ENCODE results near the gene OR1M1. TPM values are rescaled to one million over a fixed set of nuclear protein-coding genes. Genes with fewer than 3 reads are reported as not detected.
"Not testable (repeated sequence)": the region's sequence is repeated elsewhere in the genome, so short reads cannot be mapped to it uniquely, and the experiment has no call there.

The OR1M1 gene
- total RNA-seq, 6 experiments from 2014 or later, result not detected

DNA sequence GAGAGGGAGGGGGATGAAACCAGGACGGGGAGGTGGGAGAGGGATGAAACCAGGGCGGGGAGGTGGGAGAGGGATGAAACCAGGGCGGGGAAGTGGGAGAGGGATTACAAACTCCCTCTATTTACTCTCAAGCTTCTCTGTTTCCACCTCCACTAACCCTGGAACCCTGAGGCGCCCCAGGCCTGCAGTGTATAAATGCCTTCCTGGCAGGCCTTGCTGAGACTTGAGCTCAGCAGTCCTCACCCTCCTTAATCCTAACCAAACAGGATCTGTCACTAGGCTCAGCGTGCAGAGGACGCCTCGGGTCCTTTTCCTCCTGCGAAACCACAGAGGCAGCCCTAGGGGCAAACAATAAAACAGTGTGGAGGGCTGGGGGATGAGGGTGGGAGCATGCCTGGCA, 32.1 kb upstream of the OR1M1 start:
- TF ChIP-seq, protein P1, sequence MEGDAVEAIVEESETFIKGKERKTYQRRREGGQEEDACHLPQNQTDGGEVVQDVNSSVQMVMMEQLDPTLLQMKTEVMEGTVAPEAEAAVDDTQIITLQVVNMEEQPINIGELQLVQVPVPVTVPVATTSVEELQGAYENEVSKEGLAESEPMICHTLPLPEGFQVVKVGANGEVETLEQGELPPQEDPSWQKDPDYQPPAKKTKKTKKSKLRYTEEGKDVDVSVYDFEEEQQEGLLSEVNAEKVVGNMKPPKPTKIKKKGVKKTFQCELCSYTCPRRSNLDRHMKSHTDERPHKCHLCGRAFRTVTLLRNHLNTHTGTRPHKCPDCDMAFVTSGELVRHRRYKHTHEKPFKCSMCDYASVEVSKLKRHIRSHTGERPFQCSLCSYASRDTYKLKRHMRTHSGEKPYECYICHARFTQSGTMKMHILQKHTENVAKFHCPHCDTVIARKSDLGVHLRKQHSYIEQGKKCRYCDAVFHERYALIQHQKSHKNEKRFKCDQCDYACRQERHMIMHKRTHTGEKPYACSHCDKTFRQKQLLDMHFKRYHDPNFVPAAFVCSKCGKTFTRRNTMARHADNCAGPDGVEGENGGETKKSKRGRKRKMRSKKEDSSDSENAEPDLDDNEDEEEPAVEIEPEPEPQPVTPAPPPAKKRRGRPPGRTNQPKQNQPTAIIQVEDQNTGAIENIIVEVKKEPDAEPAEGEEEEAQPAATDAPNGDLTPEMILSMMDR (IDR thresholded peaks at IDR 0.05), result no peak
- H3K27me3 Mint-ChIP-seq (ENCODE audit: insufficient read depth), result no peaks in the 10 kb centered on the region
- no peaks in the 10 kb centered on the region for H3K4me1 Mint-ChIP-seq (ENCODE audit: low read depth)
- DNase-seq, result no peak
- no peaks in the 10 kb centered on the region; the same call in 1 of the 2 replicates for H3K36me3 Mint-ChIP-seq (ENCODE audit: low read depth)
- no peak overlapping the region for H3K4me3 Mint-ChIP-seq
- H3K9me3 Mint-ChIP-seq, result peaks cover 31% of the 10 kb centered on the region
- no peak overlapping the region for H3K27ac Mint-ChIP-seq

DNA sequence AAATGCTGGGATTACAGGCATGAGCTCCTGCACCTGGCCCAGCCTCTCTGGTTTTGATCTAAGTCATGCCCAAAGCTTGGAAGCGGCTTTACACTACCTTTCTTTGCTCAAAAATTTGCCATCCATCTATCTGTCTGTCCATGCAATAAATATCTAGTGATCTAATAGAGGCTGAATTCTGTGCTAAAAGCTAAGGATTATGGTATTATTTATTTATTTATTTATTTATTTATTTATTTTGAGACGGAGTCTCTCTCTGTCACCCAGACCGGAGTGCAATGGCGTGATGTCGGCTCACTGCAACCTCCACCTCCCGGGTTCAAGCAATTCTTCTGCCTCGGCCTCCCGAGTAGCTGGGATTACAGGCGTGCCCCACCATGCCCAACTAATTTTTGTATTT, 30.7 kb upstream of the OR1M1 start:
- not testable (repeated sequence) for H3K27ac Mint-ChIP-seq; H3K27me3 Mint-ChIP-seq (ENCODE audit: insufficient read depth); H3K4me3 Mint-ChIP-seq; DNase-seq; H3K36me3 Mint-ChIP-seq (ENCODE audit: low read depth); H3K4me1 Mint-ChIP-seq (ENCODE audit: low read depth)
- peaks cover 24% of the 10 kb centered on the region for H3K9me3 Mint-ChIP-seq

DNA sequence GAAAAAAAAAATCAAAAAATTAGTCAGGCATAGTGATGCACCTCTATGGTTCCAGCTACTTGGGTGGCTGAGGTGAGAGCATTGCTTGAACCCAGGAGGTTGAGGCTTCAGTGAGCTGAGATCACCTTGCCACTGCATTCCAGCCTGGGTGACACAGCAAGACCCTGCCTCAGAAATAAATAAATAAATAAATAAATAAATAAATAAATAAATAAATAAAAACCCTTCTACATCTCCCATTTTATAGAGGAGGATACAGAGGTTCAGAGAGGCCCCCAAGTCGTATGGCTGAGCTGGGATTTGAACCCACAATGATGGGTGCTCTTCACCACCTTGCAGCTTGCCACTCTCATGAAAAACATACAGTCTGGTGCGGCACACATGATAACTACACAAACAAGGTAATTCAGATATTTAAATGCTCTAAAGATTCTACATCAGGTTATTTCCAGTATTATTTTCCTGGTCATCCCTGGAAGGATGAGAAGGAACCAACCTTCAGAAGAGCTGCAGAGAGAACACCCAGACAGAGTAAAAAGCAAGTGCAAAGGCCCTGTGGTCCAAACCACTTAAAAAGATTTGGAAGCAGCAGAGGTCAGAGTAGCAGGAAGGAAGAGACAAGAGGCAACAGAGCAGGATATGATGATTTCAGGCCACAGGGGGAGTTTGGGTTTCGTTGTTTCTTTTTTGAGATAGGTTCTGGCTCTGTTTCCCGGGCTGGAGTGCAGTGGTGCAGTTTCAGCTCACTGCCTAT, 29.2 kb upstream of the OR1M1 start:
- TF ChIP-seq, protein P1 (IDR thresholded peaks at IDR 0.05), result no peak
- no peaks in the 10 kb centered on the region for H3K27me3 Mint-ChIP-seq (ENCODE audit: insufficient read depth)
- H3K36me3 Mint-ChIP-seq (ENCODE audit: low read depth), result no peaks in the 10 kb centered on the region; the same call in 1 of the 2 replicates
- no peak for DNase-seq
- H3K4me3 Mint-ChIP-seq, result no peak overlapping the region
- no peaks in the 10 kb centered on the region for H3K4me1 Mint-ChIP-seq (ENCODE audit: low read depth)
- H3K27ac Mint-ChIP-seq, result no peak overlapping the region
- peaks cover 27% of the 10 kb centered on the region for H3K9me3 Mint-ChIP-seq

DNA sequence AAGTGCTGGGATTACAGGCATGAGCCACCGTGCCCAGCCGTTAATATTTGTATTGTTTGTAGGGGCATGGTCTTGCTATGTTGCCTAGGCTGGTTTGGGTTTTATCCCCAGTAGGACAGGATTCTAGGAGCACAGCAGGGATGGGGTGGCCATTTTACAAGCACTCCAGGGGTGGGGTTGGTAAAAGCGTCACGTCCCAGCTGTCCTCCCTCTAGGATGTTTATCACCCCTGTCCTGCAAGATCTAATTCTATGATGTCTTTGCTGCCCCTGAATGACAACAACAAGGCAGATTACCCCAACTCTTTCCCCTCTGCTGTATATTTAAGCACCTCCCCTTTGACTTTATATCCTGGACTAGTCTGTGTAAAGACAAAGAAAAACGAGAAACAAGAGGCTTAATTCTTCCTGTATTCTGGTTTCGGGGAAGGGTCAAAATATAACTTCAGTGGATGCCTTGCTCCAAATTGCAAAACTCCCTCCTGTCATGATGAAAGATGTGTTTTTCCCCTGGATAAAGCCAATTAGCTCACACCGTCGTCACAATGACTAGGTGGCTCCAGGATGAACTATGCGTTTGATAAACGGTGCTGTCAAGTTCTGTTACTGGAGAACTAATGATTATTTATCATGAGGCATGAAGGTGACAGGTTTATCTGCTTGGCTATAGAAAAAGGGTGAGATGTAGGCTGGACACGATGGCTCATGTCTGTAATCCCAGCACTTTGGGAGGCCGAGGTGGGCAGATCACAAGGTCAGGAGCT, 27.8 kb upstream of the OR1M1 start:
- H3K27ac Mint-ChIP-seq, result no peak overlapping the region
- peaks cover 20% of the 10 kb centered on the region for H3K9me3 Mint-ChIP-seq
- no peaks in the 10 kb centered on the region for H3K27me3 Mint-ChIP-seq (ENCODE audit: insufficient read depth)
- no peaks in the 10 kb centered on the region for H3K4me1 Mint-ChIP-seq (ENCODE audit: low read depth)
- H3K36me3 Mint-ChIP-seq (ENCODE audit: low read depth), result no peaks in the 10 kb centered on the region; the same call in 1 of the 2 replicates
- DNase-seq, result no peak
- TF ChIP-seq, protein P1 (IDR thresholded peaks at IDR 0.05), result no peak
- no peak overlapping the region for H3K4me3 Mint-ChIP-seq

DNA sequence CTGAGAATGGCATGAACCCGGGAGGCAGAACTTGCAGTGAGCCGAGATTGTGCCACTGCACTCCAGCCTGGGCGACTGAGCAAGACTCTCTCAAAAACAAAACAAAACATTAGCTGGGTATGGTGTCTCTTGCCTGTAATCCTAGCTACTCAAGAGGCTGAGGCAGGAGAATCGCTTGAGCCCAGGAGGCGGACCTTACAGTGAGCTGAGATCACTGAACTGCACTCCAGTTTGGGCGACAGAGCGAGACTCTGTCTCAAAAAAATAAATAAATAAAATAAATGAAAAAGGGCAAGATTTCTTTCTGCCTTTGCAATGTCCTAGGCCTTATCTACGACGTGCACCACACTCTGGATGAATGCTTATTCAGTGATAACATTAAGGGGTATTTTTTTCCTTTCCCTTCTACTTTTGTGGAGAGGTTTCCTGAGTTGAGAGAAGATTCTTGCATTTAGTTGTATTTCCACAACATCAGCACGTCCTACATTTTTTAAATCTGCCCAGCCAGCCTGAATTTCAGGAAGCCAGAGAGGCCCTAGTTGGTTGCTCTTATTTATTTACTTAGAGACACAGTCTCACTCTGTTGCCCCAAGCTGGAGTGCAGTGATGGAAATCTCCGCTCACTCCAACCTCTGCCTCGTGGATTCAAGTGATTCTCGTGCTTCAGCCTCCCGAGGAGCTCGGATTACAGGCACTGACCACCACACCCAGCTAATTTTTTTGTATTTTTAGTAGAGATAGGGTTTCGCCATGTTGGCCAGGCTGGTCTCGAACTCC, 26.1 kb upstream of the OR1M1 start:
- TF ChIP-seq, protein P1 (IDR thresholded peaks at IDR 0.05), result no peak
- Mint-ChIP-seq H3K4me1 (ENCODE audit: low read depth) (no peaks in the 10 kb centered on the region), H3K36me3 (ENCODE audit: low read depth) (no peaks in the 10 kb centered on the region; the same call in 1 of the 2 replicates), H3K4me3 (no peak overlapping the region), H3K27ac (no peak overlapping the region), H3K9me3 (peaks cover 27% of the 10 kb centered on the region), H3K27me3 (ENCODE audit: insufficient read depth) (no peaks in the 10 kb centered on the region)
- DNase-seq, result no peak

Measured in HFFc6 (cell line).